RPMI7951 (cell line): ENCODE data around the gene NAP1L1. TPM values are rescaled to one million over a fixed set of nuclear protein-coding genes. Genes with fewer than 3 reads are reported as not detected.
A peak's percentile ranks its signal among the peaks of the same experiment; 100 is the strongest.

ENCODE experiments used
- DNase-seq: peaks from one replicate; pipeline ENCODE4 v3.0.0-alpha.2; 2012; ENCODE audit warnings: low read depth
- total RNA-seq: library from RNA; depleted of rRNA; stranded (reverse); fragments of >200 nt; shearing (Covaris generic); gene quantifications from 2 replicates; pipeline ENCODE4 v1.2.3, GENCODE V29; 2014

Gene NAP1L1
- total RNA-seq, 1 experiment from 2014 or later = 221 TPM

GRCh38 chr12:76020731-76021672, 63.5 kb downstream of the NAP1L1 start:
- DNase-seq = peak; percentile 98

DNA sequence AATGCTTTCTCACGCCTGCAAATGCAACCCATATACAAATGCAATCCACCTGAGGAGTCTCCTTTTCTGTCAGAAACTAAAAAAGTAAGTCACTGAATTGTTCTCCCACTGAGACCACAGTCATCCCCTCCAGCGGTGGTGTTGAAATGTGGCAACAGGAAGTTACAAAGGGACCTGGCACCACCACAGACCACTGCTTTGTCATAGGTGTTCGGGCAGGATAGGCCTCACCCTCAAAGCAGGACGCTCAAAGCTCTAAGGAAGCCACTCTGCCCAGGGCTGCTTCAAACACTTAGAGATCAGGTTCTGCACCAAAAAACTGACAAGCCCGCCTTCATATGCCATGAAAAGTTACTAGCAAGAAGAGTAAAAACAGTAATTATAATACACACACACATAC, 64.2 kb downstream of the NAP1L1 start:
- peak; percentile 96 for DNase-seq

- no peak for DNase-seq
These were observed 65.8 kb downstream of the NAP1L1 start for GRCh38 chr12:76018672-76019071.

DNA sequence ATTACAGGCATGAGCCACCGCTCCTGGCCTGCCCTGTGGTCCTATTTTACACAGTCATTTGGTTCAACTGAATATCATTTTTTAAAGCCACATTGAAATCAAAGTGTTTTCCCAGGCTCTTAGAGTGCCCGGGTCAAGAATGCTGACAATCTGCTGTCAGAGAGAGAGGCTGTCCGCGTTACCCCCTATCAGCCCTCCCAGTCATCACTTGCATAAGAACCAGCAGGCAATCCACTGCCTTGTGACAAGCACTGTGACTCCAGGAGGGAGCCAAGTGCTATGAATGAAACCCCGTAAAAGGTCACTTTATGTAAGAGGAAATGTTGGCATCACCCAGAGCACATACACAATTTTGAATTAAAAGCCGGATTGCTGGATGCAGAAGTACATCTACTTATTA, 66.4 kb downstream of the NAP1L1 start:
- peak; percentile 67 for DNase-seq

DNA sequence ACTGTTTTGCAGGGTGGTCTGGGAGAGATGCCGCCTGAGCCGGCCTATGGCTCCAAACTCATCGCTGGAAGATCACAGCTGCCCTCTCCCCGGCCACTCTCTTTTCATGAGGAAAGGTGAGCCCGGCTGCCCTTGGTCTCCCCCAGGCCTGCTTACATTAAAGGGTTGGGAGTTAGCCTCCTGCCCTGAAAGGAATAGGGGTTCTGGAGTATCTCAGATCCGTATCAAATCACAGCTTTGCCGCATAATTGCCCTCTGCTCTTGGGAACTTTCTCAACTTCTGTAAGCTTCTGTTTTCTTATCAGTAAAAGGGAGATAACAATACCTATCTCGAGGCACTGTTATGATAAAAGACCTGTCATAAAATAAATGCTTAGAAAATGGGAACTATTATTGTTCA, 70.5 kb downstream of the NAP1L1 start:
- DNase-seq = no peak

GRCh38 chr12:76013603-76014002, 70.9 kb downstream of the NAP1L1 start:
- DNase-seq = no peak

DNA sequence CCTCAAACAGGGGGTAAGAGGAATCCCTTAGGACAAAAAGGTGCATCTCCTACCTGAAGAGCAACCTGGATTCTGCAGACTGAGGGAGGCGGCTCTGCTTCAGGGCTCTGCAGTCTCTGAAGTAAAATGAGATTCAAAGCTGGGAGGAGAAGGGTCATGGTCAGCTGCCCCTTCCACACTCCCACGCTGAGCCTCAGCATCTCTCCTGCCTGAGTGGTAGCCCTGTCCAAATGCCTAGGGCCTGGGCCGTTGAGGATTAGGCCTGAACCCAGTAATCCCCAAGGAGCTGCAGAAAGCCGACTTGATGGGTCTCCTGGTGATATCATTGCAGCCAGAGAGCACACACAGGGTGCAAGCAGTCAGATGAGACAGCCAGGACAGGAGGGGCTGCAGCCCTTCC, 71.8 kb downstream of the NAP1L1 start:
- DNase-seq = no peak

DNA sequence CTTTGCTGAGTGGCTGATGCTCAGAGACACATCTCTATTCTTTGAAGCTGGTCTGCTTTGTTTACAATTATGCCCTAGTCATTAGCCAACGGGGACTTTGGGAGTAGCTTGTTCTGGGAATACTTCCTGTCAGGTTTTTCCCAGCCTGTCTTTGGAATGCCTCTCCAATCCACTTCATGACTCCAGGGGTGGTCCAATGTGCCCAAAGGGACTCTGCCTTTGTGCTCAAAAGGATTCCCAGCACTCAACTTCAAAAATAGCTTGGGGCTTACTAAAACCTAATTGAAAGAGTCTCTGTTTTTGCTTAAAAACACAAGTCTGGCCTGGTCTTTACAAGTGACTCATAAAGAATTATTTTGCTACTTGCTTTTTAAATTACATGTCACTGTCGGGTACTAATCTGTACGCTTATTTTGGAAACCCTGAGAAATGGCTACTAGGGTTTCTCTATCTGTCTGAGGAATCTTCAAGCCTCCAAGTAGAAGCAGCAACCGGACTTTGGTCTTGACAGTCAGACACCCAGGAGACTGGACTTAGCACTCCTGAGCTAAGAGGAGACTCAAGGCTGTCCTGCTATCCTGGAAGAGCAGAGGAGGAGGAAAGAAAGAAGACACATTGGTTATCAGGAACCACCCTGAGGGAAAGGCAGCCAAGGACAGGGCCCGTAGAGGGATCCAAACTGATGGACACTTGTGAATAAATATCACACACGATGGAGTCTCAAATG, 73.6 kb downstream of the NAP1L1 start:
- peak; percentile 86 for DNase-seq

- DNase-seq = no peak
These were observed 76.1 kb downstream of the NAP1L1 start for GRCh38 chr12:76008428-76008827.

DNA sequence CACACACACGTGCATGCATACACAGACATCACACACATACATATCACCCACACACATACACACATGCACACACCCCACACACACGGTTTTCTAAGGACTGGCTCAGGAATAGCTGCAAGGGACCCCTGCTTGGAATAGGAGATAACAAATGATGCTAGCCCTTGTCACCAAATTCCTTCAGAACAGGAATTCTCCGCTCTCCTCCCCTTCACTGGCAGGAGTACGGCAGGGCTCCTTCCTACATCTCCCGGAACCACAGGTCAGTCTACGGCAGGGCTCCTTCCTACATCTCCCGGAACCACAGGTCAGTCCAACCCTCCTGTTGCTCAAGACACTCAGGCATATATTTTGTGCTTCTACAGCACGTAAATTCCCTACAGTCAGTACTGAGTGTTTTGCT, 76.8 kb downstream of the NAP1L1 start:
- DNase-seq = no peak

- no peak for DNase-seq
These were observed 78.2 kb downstream of the NAP1L1 start for GRCh38 chr12:76006028-76006925.

GRCh38 chr12:76003355-76003638, 81.2 kb downstream of the NAP1L1 start:
- peak; percentile 62 for DNase-seq

DNA sequence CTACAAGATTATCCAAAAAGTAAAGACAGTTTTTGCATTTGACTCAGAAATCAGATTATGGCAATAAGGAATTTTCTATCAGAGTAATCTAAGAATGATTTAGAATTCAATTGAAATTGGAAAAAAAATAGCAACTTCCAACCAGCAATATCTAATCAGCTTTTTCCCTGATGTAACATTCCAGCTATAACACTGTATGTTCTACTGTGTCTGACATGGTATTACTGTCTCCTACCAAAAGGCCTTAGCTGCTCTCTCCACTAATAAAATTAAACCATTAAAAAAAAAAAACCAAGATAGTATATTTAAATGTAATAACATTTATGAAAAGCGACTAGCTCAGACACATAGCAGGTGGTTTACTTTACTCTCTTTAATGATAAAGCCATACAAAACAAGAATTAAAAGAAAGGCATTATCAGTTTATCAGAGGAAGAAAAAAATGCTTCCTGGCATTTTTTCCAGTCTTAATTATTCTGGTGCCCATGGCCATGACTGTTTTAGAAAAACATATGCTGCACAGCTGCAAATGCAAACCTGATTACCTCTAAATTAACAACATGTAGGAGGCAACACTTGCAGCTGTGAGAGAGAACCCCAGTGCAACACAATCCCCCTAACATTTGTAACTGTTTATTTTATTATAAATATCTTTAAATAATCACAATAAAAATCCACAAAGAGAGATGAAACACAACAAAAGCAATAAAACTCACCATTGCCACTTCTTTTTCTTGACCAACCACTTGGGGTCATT, 81.7 kb downstream of the NAP1L1 start:
- peak; percentile 64 for DNase-seq

GRCh38 chr12:75998292-75999063, 86.0 kb downstream of the NAP1L1 start:
- no peak for DNase-seq

GRCh38 chr12:75997658-75998057, 86.8 kb downstream of the NAP1L1 start:
- no peak for DNase-seq

GRCh38 chr12:75996861-75997447, 87.5 kb downstream of the NAP1L1 start:
- peak; percentile 45 for DNase-seq

- DNase-seq = no peak
These were observed 88.8 kb downstream of the NAP1L1 start for GRCh38 chr12:75995691-75996090.

- DNase-seq = no peak
These were observed 90.3 kb downstream of the NAP1L1 start for GRCh38 chr12:75994069-75994740.

- no peak for DNase-seq
These were observed 92.7 kb downstream of the NAP1L1 start for GRCh38 chr12:75991753-75992152.
